ENCODE measurements around the gene ZP2. TPM values are rescaled to one million over a fixed set of nuclear protein-coding genes. Genes with fewer than 3 reads are reported as not detected.

The ZP2 gene
- total RNA-seq, 1 donor = not detected

DNA sequence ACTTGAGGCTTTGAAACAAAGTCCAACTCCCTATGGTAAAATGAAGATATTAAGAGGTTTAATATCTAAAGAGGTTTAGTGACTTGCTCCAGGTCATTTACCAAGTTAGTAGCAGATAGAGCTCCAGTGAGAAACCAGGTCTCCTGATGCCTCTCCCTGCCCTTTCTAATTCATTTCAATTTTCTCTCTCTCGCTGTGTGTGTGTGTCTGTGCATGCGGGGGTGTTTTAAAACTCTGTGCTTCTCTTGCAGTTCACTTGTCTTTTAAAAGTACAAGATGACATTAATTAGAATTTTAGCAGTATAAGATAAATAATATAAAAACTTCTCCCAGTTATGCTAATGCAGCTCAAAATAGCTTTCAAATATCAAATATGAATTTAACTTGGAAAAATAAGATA lies 8.2 kb upstream of the ZP2 start:
- no peak overlapping the region for H3K4me3 ChIP-seq (ENCODE audit: low read depth, low read length)
- no peak for DNase-seq (ENCODE audit: low read depth)
- TF ChIP-seq, protein P1, sequence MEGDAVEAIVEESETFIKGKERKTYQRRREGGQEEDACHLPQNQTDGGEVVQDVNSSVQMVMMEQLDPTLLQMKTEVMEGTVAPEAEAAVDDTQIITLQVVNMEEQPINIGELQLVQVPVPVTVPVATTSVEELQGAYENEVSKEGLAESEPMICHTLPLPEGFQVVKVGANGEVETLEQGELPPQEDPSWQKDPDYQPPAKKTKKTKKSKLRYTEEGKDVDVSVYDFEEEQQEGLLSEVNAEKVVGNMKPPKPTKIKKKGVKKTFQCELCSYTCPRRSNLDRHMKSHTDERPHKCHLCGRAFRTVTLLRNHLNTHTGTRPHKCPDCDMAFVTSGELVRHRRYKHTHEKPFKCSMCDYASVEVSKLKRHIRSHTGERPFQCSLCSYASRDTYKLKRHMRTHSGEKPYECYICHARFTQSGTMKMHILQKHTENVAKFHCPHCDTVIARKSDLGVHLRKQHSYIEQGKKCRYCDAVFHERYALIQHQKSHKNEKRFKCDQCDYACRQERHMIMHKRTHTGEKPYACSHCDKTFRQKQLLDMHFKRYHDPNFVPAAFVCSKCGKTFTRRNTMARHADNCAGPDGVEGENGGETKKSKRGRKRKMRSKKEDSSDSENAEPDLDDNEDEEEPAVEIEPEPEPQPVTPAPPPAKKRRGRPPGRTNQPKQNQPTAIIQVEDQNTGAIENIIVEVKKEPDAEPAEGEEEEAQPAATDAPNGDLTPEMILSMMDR (IDR thresholded peaks at IDR 0.05; ENCODE audit: insufficient read depth, low read depth, low read length) = no peak

DNA sequence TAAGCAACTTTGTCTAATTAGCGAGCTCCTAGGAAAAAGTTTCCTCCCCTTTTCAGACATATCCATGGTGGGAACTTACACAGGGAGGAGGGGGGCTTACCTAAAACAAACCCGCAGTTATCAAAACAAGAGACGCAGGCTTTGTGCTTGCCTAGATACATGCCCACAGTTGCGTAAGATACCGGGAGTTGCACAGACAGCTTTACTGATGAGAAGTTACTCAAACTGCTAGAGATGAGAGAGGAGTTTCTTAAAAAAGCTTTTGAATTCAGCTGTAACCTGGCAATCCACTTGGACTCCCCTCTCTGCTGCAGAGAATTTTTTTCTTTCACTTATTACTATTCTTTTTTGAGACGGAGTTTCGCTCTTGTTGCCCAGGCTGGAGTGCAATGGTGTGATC lies 6.8 kb upstream of the ZP2 start:
- peak; percentile 21 for DNase-seq (ENCODE audit: low read depth)
- H3K4me3 ChIP-seq (ENCODE audit: low read depth, low read length) = no peak overlapping the region
- TF ChIP-seq, protein P1 (IDR thresholded peaks at IDR 0.05; ENCODE audit: insufficient read depth, low read depth, low read length) = no peak

DNA sequence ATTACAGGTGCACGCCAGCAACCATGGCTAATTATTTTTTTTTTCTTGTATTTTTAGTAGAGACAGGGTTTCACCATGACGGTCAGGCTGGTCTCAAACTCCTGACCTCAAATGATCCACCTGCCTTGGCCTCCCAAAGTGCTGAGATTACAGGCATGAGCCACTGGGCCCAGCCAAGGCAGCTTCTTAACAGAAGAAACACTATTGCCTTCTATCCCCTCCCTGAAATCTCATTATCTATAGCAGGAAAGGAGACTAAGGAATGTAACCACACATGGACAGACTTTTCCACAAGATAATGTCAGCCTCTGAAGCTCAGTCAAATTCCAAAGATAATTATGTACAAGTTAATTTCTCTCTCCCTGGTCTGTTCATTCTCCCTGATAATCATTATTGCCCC lies 5.7 kb upstream of the ZP2 start:
- H3K4me3 ChIP-seq (ENCODE audit: low read depth, low read length) = no peak overlapping the region
- TF ChIP-seq, protein P1 (IDR thresholded peaks at IDR 0.05; ENCODE audit: insufficient read depth, low read depth, low read length) = no peak
- DNase-seq (ENCODE audit: low read depth) = no peak

DNA sequence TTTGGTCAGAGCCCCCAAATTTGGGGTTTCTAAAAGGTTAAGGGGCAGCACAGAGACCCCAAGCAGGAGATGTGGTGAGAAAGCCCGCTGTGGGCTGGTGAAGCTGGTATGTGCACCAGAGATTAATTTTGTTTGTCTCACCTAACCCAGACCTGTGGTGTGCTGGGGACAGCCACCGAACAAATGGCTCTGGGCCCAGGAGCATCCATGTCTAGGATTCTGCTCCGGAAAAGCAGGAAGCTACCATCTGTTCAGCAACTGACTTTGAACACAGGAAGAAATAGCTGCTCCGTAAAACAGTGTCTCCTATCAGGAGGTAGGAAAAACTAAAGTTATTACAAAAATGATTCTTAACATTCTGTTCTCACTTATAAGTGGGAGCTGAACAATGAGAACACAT lies 2.7 kb upstream of the ZP2 start:
- TF ChIP-seq, protein P1 (IDR thresholded peaks at IDR 0.05; ENCODE audit: insufficient read depth, low read depth, low read length) = no peak
- no peak overlapping the region for H3K4me3 ChIP-seq (ENCODE audit: low read depth, low read length)
- no peak for DNase-seq (ENCODE audit: low read depth)

DNA sequence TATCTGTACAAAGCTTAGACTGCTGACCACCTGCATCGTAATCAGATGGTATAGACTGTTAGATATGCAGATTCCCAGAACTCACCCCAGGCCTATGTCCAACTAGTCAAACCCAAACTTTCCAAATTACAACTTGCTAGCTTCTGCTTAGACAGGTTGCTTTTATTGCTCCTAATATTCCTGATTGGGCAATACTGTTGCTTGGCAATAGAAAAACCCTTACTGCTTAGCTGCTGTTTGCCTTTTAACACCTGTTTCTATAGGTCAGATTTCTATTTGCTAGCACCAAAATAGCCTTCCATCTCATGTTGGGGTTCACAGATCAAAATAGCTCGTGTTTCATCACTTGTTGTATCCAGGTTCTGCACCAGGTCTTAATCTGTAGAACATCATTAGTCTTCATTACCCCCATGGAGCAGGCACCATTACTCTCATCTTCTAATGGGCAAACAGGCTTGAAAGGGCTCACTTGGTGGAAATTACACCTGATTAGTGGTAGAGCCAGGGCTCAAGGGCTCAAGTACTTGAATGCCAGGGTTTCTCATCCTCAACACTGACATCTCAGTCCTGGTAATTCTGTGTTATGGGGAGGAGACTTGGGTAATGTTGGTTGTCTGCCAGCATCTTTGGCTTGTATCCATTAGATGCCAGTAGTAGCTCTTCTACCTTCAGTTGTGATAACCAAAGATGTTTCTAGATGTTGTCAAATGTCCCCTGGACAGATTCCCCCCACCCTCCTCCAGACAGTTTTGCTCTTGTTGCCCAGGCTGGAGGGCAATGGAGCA lies 2.7 kb downstream of the ZP2 start:
- TF ChIP-seq, protein P1 (IDR thresholded peaks at IDR 0.05; ENCODE audit: insufficient read depth, low read depth, low read length) = no peak
- no peak overlapping the region for H3K4me3 ChIP-seq (ENCODE audit: low read depth, low read length)
- DNase-seq (ENCODE audit: low read depth) = no peak

DNA sequence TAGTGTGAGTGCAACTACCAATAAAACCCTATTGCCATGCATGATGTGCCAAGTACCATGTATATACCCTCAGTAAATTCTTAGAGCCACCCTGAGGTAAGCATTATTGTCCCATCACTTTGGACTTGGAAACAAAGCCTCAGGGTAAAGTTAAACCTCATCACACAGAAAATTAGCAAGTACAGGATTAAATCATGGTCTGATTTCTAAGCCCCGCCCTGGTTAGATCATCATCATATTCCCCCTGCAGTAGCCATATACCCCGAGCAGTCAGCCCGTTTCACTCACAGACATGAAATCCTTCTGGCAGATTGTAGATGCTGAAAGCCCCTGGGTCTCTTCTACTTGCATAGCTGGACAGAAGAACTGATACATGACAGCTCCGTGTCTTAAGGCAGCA lies 4.8 kb downstream of the ZP2 start:
- H3K4me3 ChIP-seq (ENCODE audit: low read depth, low read length) = no peak overlapping the region
- TF ChIP-seq, protein P1 (IDR thresholded peaks at IDR 0.05; ENCODE audit: insufficient read depth, low read depth, low read length) = no peak
- no peak for DNase-seq (ENCODE audit: low read depth)

DNA sequence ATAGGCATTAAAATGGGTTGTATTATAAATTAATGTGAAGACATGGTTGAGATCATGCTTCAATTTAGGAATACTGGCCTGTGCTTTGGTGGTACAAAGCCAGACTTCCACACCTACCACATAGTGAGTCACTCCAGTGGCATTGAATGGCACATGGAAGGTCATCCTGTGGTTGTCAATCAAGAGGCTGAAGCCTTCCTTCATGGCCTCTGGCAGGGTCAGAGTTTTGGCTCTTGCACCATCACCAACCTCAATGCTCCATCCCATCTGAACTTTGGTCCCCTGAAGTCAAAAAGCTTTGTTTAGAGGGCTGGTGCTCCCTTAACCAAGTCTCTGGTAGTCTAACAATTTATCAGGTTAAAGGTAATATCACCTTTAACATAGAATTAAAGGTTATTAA lies 6.1 kb downstream of the ZP2 start:
- TF ChIP-seq, protein P1 (IDR thresholded peaks at IDR 0.05; ENCODE audit: insufficient read depth, low read depth, low read length) = no peak
- no peak overlapping the region for H3K4me3 ChIP-seq (ENCODE audit: low read depth, low read length)
- DNase-seq (ENCODE audit: low read depth) = no peak

All from fibroblast of villous mesenchyme (primary cell).